Uterus (tissue), 4 donors: ENCODE data around the gene LMNTD1. TPM values are rescaled to one million over a fixed set of nuclear protein-coding genes. Genes with fewer than 3 reads are reported as not detected.

Experiments used
- DNase-seq, 2 donors: peaks; one replicate each; pipeline ENCODE4 v3.0.0-alpha.2; 2019 to 2020
- H3K27ac ChIP-seq, 2 donors: fragments of 200-600 bp; sonication (generic); 1 replicate in 1 of 2; 2 replicates in 1 of 2; pipeline ENCODE4 v1.5.1; 2016 to 2018
- H3K27me3 ChIP-seq, 2 donors: fragments of 200-600 bp; sonication (generic); one replicate each; pipeline ENCODE4 v1.5.1; 2018 to 2019; ENCODE audit warnings: control low read depth in 1 of 2
- H3K36me3 ChIP-seq, 2 donors: fragments of 200-600 bp; sonication (generic); one replicate each; pipeline ENCODE4 v1.5.1; 2019; ENCODE audit warnings: control low read depth in 1 of 2
- H3K4me1 ChIP-seq, 2 donors: fragments of 200-600 bp; sonication (generic); one replicate each; pipeline ENCODE4 v1.5.1; 2018 to 2019; ENCODE audit warnings: control low read depth in 1 of 2
- H3K4me3 ChIP-seq, 2 donors: fragments of 200-600 bp; sonication (generic); 1 replicate in 1 of 2; 2 replicates in 1 of 2; pipeline ENCODE4 v1.5.1; 2018 to 2019; ENCODE audit warnings: mild to moderate bottlenecking in 1 of 2
- H3K9me3 ChIP-seq, 2 donors: fragments of 200-600 bp; sonication (generic); one replicate each; pipeline ENCODE4 v1.5.1; 2019; ENCODE audit warnings: control low read depth in 1 of 2
- POLR2A ChIP-seq, 2 donors: fragments of 450-650 bp; IDR thresholded peaks; one replicate each; pipeline ENCODE4 v1.6.1; 2016; ENCODE audit warnings: antibody characterized with exemption in 2 of 2, mild to moderate bottlenecking in 1 of 2, moderate library complexity in 1 of 2
- intact Hi-C: fragments of 100-400 bp; cut with DNase I; formaldehyde crosslinking; loops from one replicate; pipeline ENCODE4 v1.15.1; 2023; ENCODE audit warnings: low total_unique reads
- total RNA-seq, 4 donors: library from RNA; depleted of rRNA in 3 of 4; stranded (reverse); fragments of >200 nt in 3 of 4; gene quantifications; one replicate each; pipeline versions ENCODE4 v1.1.0 to v1.2.4, GENCODE V29; 2014 to 2023
- TF ChIP-seq, protein P1 (sequence below), 4 experiments: fragments of 200-600 bp in 2 of 4; fragments of 450-650 bp in 2 of 4; sonication (generic) in 2 of 4; IDR thresholded peaks; one replicate each; pipeline ENCODE4 v1.5.1; 2016 to 2019; ENCODE audit warnings: antibody characterized with exemption in 4 of 4, mild to moderate bottlenecking in 2 of 4, moderate library complexity in 1 of 4
- donor health status: DM: yes; HTN: yes; CAD: no.

The LMNTD1 gene
- total RNA-seq, 4 donors from 2014 or later: 6.6 TPM; not detected in 3

DNA sequence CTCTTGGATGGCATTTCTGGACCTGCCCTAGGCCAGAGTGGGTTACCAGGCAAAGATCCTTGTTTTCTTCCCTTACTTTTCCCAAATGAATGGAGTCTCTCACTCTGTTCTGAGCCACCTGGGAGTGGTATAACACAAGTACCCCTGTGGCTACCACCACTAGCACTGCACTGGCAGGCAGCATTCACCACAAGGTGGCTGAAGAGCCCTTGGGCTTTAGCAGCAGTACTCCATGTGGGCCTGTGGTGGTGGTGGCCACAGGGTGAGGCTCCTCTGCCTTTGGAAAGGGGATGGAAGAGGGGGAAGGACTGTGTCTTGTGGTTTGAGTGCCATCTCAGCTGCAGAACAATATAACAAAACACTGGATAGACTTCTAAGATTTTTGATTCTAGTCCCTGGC is 38.1 kb upstream of the LMNTD1 start:
- H3K9me3 ChIP-seq: no peaks in the 10 kb centered on the region
- intact Hi-C loops: no loop called here
- H3K27ac ChIP-seq: no peak overlapping the region
- no peaks in the 10 kb centered on the region for H3K4me1 ChIP-seq
- DNase-seq: no peak
- no peak overlapping the region for H3K4me3 ChIP-seq
- no peaks in the 10 kb centered on the region for H3K27me3 ChIP-seq
- TF ChIP-seq, protein P1, sequence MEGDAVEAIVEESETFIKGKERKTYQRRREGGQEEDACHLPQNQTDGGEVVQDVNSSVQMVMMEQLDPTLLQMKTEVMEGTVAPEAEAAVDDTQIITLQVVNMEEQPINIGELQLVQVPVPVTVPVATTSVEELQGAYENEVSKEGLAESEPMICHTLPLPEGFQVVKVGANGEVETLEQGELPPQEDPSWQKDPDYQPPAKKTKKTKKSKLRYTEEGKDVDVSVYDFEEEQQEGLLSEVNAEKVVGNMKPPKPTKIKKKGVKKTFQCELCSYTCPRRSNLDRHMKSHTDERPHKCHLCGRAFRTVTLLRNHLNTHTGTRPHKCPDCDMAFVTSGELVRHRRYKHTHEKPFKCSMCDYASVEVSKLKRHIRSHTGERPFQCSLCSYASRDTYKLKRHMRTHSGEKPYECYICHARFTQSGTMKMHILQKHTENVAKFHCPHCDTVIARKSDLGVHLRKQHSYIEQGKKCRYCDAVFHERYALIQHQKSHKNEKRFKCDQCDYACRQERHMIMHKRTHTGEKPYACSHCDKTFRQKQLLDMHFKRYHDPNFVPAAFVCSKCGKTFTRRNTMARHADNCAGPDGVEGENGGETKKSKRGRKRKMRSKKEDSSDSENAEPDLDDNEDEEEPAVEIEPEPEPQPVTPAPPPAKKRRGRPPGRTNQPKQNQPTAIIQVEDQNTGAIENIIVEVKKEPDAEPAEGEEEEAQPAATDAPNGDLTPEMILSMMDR (IDR thresholded peaks at IDR 0.05): no peak
- TF ChIP-seq POLR2A (IDR thresholded peaks at IDR 0.05): no peak
- H3K36me3 ChIP-seq: no peaks in the 10 kb centered on the region

DNA sequence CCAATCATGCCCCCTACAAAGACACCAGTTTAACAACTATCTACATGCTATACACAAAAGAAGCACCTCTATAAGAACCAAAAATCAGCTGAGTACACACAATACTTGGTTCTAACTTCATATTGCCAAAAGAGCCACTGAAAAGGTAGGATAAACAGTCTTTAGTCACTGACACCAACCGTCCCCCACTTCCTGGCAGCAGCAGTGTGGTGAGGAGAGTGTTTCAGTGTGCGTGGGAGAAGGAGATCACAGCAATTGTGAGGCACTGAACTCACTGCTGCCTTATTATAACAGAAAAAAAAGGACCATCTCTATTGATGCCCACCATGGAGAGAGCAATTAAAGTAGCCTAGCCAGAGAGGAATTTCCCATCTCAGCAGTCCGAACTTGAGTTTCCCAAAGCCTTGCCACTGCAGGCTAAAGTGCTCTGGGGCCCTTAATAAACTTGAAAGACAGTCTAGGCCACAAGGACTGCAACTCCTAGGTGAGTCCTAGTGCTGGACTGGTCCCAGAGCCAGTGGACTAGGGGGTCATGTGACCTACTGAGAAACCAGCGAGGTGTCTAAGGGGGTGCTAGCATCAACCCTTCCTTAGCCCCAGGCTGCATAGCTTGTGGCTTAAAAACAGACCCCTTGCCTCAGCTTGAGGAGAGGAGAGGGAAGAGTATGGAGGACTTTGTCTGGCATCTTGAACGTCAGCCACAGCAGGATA is 37.1 kb upstream of the LMNTD1 start:
- no peak overlapping the region for H3K4me3 ChIP-seq
- H3K36me3 ChIP-seq: no peaks in the 10 kb centered on the region
- no peaks in the 10 kb centered on the region for H3K9me3 ChIP-seq
- no peak for DNase-seq
- intact Hi-C loops: no loop called here
- no peaks in the 10 kb centered on the region for H3K4me1 ChIP-seq
- TF ChIP-seq, protein P1 (IDR thresholded peaks at IDR 0.05): no peak
- TF ChIP-seq POLR2A (IDR thresholded peaks at IDR 0.05): no peak
- no peaks in the 10 kb centered on the region for H3K27me3 ChIP-seq
- no peak overlapping the region for H3K27ac ChIP-seq

DNA sequence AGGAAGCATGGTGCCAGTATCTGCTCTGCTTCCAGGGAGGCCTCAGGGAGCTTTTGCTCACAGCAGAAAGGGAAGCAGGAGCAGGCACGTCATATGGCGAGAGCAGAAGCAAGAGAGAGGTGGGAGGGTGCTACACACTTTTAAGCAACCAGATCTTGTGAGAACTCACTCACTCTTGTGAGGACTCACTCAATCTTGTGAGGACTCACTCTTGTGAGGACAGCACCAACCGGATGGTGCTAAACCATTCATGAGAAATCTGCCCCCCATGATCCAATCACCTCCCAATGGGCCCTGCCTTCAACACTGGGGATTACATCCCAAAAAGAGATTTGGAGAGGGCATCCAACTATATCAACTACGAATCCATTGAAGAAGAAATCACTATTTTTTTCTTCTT is 34.3 kb upstream of the LMNTD1 start:
- H3K27me3 ChIP-seq: no peaks in the 10 kb centered on the region
- H3K36me3 ChIP-seq: no peaks in the 10 kb centered on the region
- DNase-seq: no peak
- no peak overlapping the region for H3K4me3 ChIP-seq
- no peak overlapping the region for H3K27ac ChIP-seq
- intact Hi-C loops: no loop called here
- no peaks in the 10 kb centered on the region for H3K4me1 ChIP-seq
- H3K9me3 ChIP-seq: no peaks in the 10 kb centered on the region
- TF ChIP-seq, protein P1 (IDR thresholded peaks at IDR 0.05): no peak
- TF ChIP-seq POLR2A (IDR thresholded peaks at IDR 0.05): no peak

DNA sequence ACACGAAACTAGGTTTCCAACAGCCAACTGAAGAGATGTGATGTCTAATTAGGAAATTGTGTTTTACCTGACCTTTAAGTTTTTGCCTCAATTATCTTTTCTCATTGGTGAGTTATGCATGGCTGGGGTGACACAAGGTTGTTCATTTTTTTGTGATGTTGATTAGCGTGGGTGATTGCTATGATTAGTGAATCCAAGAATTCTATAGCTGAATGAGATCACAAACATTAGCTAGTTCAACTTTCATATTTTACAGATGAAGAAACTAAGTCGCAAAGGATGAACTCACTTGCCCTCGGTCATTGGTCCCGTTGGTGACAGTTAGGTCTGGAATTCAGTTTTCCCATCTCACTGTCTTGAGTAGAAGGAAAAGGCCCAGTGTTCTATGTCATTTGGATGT is 32.6 kb upstream of the LMNTD1 start:
- Histone ChIP-seq H3K9me3 (no peaks in the 10 kb centered on the region), H3K4me3 (no peak overlapping the region), H3K4me1 (no peaks in the 10 kb centered on the region), H3K27me3 (no peaks in the 10 kb centered on the region), H3K27ac (peak overlapping the region in 1 of 2 donors; percentile 43), H3K36me3 (no peaks in the 10 kb centered on the region)
- no peak for TF ChIP-seq POLR2A (IDR thresholded peaks at IDR 0.05)
- TF ChIP-seq, protein P1 (IDR thresholded peaks at IDR 0.05): no peak
- intact Hi-C loops: no loop called here
- no peak for DNase-seq

DNA sequence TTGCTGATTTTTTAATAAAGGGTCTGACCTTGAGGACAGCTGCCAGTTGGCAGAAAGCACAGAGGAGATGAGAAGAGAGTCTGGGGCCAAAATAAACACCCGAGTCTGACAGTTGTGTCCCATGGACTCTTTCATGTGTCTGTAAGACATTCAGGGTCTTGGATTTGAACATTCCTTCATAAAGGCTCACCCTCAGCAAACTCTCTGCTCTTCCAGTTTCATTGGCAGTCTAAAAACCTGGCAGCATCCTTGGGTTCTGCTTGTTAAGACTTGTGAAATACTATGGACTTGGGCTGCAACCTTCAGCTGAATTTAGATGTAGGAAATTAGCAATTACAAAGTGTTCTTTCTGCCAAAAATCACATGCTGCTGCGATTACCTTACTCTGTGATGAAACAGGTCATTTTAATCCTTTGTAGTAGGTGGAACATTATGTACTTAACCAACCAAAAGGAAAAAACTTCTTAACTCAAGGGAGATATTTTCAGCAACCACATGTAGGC is 32.0 kb upstream of the LMNTD1 start:
- TF ChIP-seq, protein P1 (IDR thresholded peaks at IDR 0.05): no peak
- TF ChIP-seq POLR2A (IDR thresholded peaks at IDR 0.05): no peak
- Histone ChIP-seq H3K36me3 (no peaks in the 10 kb centered on the region), H3K27me3 (no peaks in the 10 kb centered on the region), H3K27ac (peak overlapping the region in 1 of 2 donors; percentile 47), H3K9me3 (no peaks in the 10 kb centered on the region), H3K4me3 (no peak overlapping the region), H3K4me1 (no peaks in the 10 kb centered on the region)
- intact Hi-C loops: no loop called here
- peak; percentile 44 to 64 for DNase-seq
